NT2/D1 (cell line): Measurements from ENCODE around the gene EGFR.

ENCODE experiments used
- DNase-seq: peaks from one replicate; pipeline ENCODE4 v3.0.0-alpha.2; 2011; ENCODE audit warnings: low read depth, low spot score
- H3K27me3 ChIP-seq: 2 replicates; pipeline ENCODE4 v1.6.0; 2011; ENCODE audit warnings: mild to moderate bottlenecking; ENCODE audit not compliant: insufficient read length, insufficient read depth
- H3K36me3 ChIP-seq: 2 replicates; pipeline ENCODE4 v1.6.1; 2011; ENCODE audit warnings: mild to moderate bottlenecking, low read length, mixed read lengths; ENCODE audit not compliant: insufficient read depth, insufficient read length
- H3K4me1 ChIP-seq: 2 replicates; pipeline ENCODE4 v1.5.1; 2011; ENCODE audit not compliant: insufficient read depth, insufficient read length
- H3K4me3 ChIP-seq: 2 replicates; pipeline ENCODE4 v1.5.1; 2011; ENCODE audit warnings: low read depth; ENCODE audit not compliant: insufficient read length
- H3K9ac ChIP-seq: 2 replicates; pipeline ENCODE4 v1.6.0; 2011; ENCODE audit warnings: low read depth; ENCODE audit not compliant: insufficient read length
- H3K9me3 ChIP-seq: 2 replicates; pipeline ENCODE4 v1.5.1; 2011; ENCODE audit warnings: mild to moderate bottlenecking, low read length; ENCODE audit not compliant: insufficient read depth
- SUZ12 ChIP-seq: IDR thresholded peaks from 2 replicates; pipeline ENCODE4 v1.6.1; 2011; ENCODE audit not compliant: insufficient read length, insufficient read depth; ENCODE audit errors: extremely low read depth
- YY1 ChIP-seq: IDR thresholded peaks from 2 replicates; pipeline ENCODE4 v1.6.1; 2011; ENCODE audit not compliant: insufficient read length, insufficient read depth
- ZNF274 ChIP-seq: IDR thresholded peaks from 2 replicates; pipeline ENCODE4 v1.6.1; 2011; ENCODE audit warnings: mild to moderate bottlenecking, low read depth, low read length

EGFR gene

DNA sequence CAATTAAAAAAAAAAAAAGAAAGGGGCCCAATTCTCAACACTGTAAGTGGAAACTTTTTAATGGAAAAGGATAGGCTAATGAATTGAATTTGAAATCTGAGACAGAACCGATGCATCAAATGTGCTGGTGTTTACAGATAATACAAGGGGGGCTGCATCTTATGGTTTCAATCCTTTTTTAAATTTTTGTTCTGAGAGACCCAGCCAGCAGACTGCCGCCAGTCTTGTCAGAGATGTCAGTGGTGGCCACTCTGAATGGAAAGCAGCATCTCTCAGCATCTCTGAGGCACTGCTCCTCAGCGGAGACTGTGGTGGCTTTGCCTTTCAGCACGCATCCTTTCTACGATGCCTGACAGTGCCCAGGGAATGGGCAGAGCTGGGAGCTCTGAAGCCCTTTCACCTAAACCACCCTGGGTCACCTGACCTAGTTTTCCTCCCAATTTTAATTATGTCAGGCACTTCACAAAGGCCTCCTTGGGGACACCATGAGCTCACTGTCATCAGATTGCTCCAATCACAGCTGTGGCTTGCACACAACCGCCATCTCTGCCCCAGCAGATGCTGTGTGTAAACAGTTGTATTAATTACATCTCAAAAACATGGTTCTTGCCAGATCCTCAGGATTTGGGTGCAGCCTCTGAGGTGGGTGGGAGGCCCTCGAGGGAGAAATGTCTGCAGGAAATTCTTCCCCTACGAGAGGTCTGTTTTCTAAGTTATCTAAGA lies 81.2 kb downstream of the EGFR start:
- H3K4me1 ChIP-seq = peaks cover 6% of the 10 kb centered on the region
- TF ChIP-seq YY1 = no peak
- no peak for TF ChIP-seq ZNF274
- TF ChIP-seq SUZ12 = no peak
- H3K27me3 ChIP-seq = no peaks in the 10 kb centered on the region
- no peak overlapping the region for H3K9ac ChIP-seq
- no peaks in the 10 kb centered on the region for H3K36me3 ChIP-seq
- no peaks in the 10 kb centered on the region for H3K9me3 ChIP-seq
- no peak for DNase-seq
- no peak overlapping the region for H3K4me3 ChIP-seq

DNA sequence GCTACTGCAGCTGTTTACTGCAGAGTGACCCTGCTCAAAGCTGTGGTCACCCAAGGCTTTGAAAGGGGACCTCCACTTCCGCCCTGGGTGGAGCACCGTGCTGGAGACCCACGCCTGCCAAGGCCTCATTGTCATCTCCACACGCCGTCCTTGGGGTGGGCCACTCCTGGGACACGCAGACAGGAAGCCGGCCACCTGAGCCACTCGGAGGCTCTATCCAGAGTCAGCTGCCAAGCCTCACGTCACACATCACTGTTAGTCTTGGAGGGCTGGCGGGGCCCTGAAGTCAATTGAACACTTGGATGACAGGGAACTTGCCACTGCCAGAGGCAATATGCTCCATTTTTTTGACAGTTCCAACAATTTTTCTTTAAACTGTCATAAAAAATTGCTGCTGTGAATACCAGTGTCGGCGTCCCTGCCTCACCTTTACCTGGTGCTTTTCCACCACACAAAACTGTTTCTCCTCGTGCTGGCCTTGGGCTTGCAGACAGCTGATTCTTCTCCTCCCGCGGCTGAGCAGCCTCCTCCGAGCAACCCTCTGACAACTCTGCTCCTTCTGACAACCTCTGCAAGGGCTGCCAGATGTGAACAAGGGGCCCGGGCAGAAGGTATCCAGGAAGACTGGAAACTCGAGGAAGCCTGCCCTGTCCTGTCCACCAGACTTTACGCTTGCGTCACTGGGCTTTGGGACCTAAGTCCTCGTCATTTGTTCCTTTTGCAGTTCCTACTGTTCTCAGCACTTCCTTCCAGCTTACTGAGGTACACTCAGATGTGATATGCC lies 81.9 kb downstream of the EGFR start:
- Histone ChIP-seq H3K9ac (no peak overlapping the region), H3K27me3 (no peaks in the 10 kb centered on the region), H3K9me3 (no peaks in the 10 kb centered on the region), H3K4me3 (no peak overlapping the region), H3K4me1 (peaks cover 6% of the 10 kb centered on the region), H3K36me3 (no peaks in the 10 kb centered on the region)
- TF ChIP-seq ZNF274 (no peak), SUZ12 (no peak), YY1 (no peak)
- no peak for DNase-seq

DNA sequence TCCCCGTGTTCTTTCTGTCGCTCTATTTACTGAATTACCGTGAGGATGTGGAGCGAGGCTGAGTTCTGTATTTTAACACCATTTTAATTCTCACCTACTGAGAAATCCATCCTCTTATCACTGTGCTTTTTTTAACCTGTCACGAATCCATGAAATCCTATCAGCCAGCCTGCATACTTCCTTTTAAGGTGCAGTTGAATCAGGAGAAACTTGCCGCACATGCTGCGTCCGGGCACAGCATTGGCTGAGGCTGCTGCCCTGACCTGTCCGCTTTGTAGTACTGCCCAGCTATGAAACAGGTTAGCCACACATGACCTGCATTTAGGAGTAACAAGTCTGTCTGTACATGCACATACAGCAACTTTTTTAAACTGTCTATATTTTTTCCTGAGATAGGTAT lies 82.5 kb downstream of the EGFR start:
- H3K4me1 ChIP-seq = peaks cover 9% of the 10 kb centered on the region
- H3K36me3 ChIP-seq = no peaks in the 10 kb centered on the region
- no peak for DNase-seq
- TF ChIP-seq SUZ12 (no peak), YY1 (no peak), ZNF274 (no peak)
- H3K4me3 ChIP-seq = no peak overlapping the region
- no peak overlapping the region for H3K9ac ChIP-seq
- H3K27me3 ChIP-seq = no peaks in the 10 kb centered on the region
- no peaks in the 10 kb centered on the region for H3K9me3 ChIP-seq

DNA sequence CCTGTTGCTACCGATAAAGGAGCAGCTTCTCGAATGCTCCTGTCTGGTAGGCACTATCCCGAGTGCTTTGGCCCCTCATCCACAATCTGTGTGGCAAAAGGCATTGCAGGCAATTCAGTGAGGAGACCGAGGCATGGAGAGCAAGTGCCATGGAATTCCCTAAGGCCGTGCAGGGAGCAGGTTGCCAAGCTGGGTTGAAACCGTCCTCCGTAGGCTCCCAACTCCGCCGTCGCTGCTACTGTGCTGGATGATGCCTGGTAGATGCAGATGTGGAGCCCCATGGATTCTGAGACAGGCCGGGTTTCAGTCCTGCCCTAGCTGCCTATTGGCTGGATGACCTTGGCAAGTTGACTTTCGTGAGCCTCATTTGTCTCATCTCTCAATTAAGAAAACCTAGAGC lies 85.3 kb downstream of the EGFR start:
- no peak overlapping the region for H3K4me3 ChIP-seq
- H3K36me3 ChIP-seq = no peaks in the 10 kb centered on the region
- TF ChIP-seq SUZ12 = no peak
- no peak for TF ChIP-seq ZNF274
- TF ChIP-seq YY1 = no peak
- no peaks in the 10 kb centered on the region for H3K9me3 ChIP-seq
- H3K4me1 ChIP-seq = peaks cover 11% of the 10 kb centered on the region
- no peak overlapping the region for H3K9ac ChIP-seq
- no peak for DNase-seq
- H3K27me3 ChIP-seq = no peaks in the 10 kb centered on the region

DNA sequence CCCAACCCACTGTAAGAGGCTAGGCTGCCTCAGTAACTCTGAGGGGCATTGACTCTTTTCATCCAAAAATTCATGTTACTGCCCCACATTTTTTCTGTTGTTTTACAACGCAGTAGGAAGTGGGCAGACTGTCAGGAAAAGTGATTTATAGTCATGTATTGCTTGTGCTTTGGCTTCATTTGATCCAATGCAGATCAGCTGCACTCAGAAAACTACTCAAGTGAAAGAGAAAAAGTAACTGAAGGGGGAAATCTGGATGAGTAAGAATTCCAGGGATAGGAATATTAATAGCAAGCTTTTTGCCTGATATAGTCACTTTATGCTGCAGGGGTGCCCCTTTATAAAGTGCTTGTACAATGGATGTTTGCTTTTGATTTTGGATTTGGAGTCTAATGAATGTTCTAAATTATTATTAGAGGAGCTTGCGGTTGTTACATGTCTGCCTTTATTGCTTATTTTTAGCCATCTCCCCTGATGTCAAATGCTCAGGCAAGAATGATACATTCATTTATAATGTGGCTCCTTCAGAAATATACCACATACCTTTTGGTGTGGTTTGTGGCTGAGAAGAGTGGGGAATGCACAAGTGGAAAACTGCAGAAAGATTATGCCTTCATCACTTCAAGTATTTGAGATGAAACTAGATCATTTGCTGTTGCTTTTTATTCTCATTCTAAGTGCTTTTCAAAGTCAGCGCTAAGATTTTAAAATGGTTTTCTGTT lies 86.1 kb downstream of the EGFR start:
- Histone ChIP-seq H3K27me3 (no peaks in the 10 kb centered on the region), H3K9ac (no peak overlapping the region), H3K36me3 (no peaks in the 10 kb centered on the region), H3K4me1 (peaks cover 11% of the 10 kb centered on the region), H3K9me3 (no peaks in the 10 kb centered on the region), H3K4me3 (no peak overlapping the region)
- TF ChIP-seq SUZ12 (no peak), ZNF274 (no peak), YY1 (no peak)
- DNase-seq = no peak

DNA sequence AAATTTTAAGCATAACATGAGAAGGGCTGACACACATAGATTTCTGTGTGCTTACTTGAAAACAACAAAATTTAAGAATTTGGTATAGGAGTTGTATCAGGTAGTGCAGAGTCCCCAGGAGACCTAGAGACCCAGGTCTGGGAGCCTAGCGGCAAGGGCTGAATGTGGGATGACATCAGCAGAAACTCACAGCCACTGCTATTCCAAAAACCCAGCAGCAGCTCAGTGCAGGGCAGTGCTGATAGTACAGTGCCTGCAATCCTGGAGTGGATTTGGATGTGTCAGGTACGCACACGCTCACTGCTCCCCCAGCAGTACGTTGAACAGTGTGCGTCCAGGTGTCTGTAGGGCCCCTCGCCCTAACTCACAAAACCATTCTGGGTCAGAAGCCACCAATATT lies 87.1 kb downstream of the EGFR start:
- TF ChIP-seq YY1 (no peak), SUZ12 (no peak), ZNF274 (no peak)
- no peak for DNase-seq
- H3K27me3 ChIP-seq = no peaks in the 10 kb centered on the region
- H3K36me3 ChIP-seq = no peaks in the 10 kb centered on the region
- H3K4me1 ChIP-seq = peaks cover 7% of the 10 kb centered on the region
- no peak overlapping the region for H3K4me3 ChIP-seq
- no peaks in the 10 kb centered on the region for H3K9me3 ChIP-seq
- H3K9ac ChIP-seq = no peak overlapping the region

DNA sequence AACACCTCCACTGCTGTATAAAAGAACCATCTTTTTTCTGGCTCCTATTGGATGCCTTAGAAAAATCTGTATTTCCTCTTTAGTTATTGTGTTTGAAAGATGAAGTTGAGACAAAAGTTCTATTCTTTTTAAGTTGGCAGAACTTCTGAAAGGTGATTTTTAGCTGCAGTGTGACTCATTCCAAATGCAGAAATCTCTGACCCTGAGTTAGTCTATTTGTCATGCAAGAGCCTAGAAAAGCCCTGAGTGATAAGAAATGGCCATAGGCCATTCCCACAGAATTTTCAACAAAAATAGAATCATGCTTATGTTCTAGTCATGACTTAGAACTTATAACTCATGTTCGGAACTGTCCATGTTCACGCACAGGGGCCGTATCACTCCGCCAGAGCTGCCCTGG lies 89.1 kb downstream of the EGFR start:
- Histone ChIP-seq H3K4me1 (peaks cover 4% of the 10 kb centered on the region), H3K9me3 (no peaks in the 10 kb centered on the region), H3K9ac (no peak overlapping the region), H3K36me3 (no peaks in the 10 kb centered on the region), H3K27me3 (no peaks in the 10 kb centered on the region), H3K4me3 (no peak overlapping the region)
- TF ChIP-seq SUZ12 (no peak), YY1 (no peak), ZNF274 (no peak)
- DNase-seq = no peak
